ENCODE measurements around the gene GLO1.
A peak's percentile ranks its signal among the peaks of the same experiment; 100 is the strongest.

The GLO1 gene

DNA sequence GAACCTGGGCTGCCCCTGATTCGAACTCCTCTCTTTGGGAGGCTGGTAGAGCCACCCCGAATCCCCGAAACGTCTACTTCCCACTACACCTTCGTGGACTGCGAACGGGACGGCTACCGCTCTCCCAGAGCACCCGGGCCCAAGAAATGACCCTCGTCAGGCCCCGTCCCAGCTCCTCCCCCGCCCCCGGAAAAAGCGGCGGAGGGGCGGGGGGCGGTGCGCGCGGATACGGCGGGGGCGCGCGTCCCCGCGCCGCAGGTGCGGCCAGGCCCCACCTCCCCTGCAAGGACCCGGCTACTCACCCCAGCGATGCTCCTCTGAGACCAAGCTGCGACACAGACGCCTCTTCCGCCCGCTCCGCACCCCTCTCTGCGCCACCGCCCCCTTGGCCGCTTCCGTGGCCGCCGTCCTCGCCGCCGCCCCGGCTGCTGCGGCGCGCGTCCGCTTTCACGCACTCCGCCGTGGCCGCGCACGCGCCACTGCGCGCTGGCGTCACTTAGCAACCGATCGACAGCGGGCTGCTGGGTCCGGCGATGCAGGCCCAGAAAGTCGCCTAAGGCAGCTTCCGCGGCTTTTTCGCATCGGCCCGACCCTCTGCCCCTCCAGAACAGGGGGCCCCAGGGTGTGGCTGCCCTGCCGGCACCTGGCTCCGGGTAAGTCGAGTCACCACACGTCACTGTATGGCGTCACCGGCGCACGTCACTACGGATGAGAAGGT is 63.3 kb downstream of the GLO1 start, which contains the start of gene BTBD9:
Gene BTBD9 (minus strand): TSS at position 432 of the 718 bp plus-strand sequence.
- peak within 1 kb of the TSS; percentile 94 to 98 for H3K4me3 ChIP-seq (ENCODE audit: low read depth in 1 of 2, low read length in 1 of 2)
- H3K9me3 ChIP-seq, result no peaks in the 10 kb centered on the region
- peak within 1 kb of the TSS; percentile 89 for H3K27ac ChIP-seq
- TF ChIP-seq, protein P1, sequence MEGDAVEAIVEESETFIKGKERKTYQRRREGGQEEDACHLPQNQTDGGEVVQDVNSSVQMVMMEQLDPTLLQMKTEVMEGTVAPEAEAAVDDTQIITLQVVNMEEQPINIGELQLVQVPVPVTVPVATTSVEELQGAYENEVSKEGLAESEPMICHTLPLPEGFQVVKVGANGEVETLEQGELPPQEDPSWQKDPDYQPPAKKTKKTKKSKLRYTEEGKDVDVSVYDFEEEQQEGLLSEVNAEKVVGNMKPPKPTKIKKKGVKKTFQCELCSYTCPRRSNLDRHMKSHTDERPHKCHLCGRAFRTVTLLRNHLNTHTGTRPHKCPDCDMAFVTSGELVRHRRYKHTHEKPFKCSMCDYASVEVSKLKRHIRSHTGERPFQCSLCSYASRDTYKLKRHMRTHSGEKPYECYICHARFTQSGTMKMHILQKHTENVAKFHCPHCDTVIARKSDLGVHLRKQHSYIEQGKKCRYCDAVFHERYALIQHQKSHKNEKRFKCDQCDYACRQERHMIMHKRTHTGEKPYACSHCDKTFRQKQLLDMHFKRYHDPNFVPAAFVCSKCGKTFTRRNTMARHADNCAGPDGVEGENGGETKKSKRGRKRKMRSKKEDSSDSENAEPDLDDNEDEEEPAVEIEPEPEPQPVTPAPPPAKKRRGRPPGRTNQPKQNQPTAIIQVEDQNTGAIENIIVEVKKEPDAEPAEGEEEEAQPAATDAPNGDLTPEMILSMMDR (IDR thresholded peaks at IDR 0.05), result no peak
- H3K4me1 ChIP-seq (ENCODE audit: control insufficient read depth in 1 of 2, insufficient read depth in 1 of 2, low read depth in 1 of 2, low read length in 1 of 2), result peaks cover 20 to 35% of the 10 kb centered on the region in 2 experiments
- no peaks in the 10 kb centered on the region for H3K36me3 ChIP-seq
- no peaks in the 10 kb centered on the region for H3K27me3 ChIP-seq

DNA sequence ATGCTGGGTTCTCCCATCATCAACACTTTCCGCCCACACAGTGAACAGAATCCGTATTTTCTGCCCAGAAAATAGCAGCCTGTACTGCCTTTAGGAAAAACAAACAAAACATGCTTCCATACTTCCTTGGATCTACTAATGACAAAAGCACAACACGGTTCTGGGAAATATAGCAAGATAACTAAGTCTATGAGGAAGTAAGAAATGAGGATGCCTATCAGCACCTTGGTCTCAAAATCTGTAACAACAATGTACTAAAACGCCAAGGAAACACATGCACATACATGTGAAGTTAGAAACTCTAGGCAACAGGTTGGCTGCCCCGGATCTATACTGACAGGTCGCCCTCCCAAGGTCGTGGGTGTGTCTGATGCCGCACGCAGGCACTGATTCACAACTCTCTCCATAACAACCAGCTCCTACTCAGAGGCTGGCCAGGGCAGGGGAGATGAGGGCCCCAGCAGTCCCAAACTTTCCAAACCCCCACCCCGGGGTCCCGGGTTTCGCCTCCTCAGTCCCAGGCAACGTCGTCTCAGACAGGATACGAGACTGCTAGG is 63.9 kb downstream of the GLO1 start:
- TF ChIP-seq, protein P1 (IDR thresholded peaks at IDR 0.05), result no peak

DNA sequence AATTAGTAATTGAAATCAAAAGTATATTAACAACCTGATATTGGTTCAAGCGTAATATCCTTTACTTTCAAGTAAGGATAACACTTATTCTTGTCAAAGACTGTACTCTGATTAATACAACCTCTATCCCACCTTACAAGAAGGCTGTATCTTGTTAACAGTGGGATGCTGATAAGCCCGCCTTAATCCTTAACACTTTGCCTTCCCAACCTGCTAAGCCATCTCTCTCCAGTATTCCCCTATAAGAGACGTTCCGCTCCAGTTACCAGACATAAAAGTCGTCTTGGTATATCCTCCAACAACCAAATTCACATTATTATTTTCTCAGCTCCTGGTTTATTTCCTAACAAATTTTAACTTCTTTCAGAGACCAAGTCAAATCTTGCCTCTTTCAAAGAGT is 65.2 kb downstream of the GLO1 start:
- H3K27ac ChIP-seq, result no peak overlapping the region
- H3K4me1 ChIP-seq (ENCODE audit: control insufficient read depth in 1 of 2, insufficient read depth in 1 of 2, low read depth in 1 of 2, low read length in 1 of 2), result peaks cover 20 to 35% of the 10 kb centered on the region in 2 experiments
- no peak overlapping the region for H3K4me3 ChIP-seq (ENCODE audit: low read depth in 1 of 2, low read length in 1 of 2)
- H3K9me3 ChIP-seq, result no peaks in the 10 kb centered on the region
- H3K27me3 ChIP-seq, result no peaks in the 10 kb centered on the region
- TF ChIP-seq, protein P1 (IDR thresholded peaks at IDR 0.05), result no peak
- H3K36me3 ChIP-seq, result no peaks in the 10 kb centered on the region

More for the DNA sequence above, 63.9 kb downstream of the GLO1 start:
- no peaks in the 10 kb centered on the region for H3K27me3 ChIP-seq
- peak overlapping the region; percentile 89 for H3K27ac ChIP-seq
- no peaks in the 10 kb centered on the region for H3K9me3 ChIP-seq
- H3K4me3 ChIP-seq (ENCODE audit: low read depth in 1 of 2, low read length in 1 of 2), result peak overlapping the region; percentile 94 to 98
- H3K36me3 ChIP-seq, result no peaks in the 10 kb centered on the region
- peaks cover 20 to 35% of the 10 kb centered on the region in 2 experiments for H3K4me1 ChIP-seq (ENCODE audit: control insufficient read depth in 1 of 2, insufficient read depth in 1 of 2, low read depth in 1 of 2, low read length in 1 of 2)

DNA sequence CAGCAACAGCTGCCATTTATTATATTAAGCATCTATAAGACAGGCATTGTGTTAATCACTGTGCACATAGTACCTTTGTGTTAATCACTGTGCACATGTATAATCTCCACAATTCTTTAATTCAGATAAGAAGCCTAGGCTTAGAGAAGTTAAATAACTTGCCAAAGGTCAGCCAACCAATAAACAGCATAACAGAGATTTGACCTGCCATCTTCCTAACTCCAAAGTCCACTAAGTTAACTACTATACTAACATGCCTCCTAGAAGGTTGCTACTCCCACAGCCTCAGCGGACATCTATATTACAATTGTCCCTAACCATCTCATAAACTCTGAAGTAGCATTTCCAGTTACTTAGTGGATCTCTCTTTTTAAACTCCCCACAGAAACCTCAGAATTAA is 66.9 kb downstream of the GLO1 start:
- Histone ChIP-seq H3K4me1 (ENCODE audit: control insufficient read depth in 1 of 2, insufficient read depth in 1 of 2, low read depth in 1 of 2, low read length in 1 of 2) (peaks cover 20 to 34% of the 10 kb centered on the region in 2 experiments), H3K4me3 (ENCODE audit: low read depth in 1 of 2, low read length in 1 of 2) (no peak overlapping the region), H3K27me3 (no peaks in the 10 kb centered on the region), H3K27ac (no peak overlapping the region), H3K36me3 (no peaks in the 10 kb centered on the region), H3K9me3 (no peaks in the 10 kb centered on the region)
- TF ChIP-seq, protein P1 (IDR thresholded peaks at IDR 0.05), result no peak

DNA sequence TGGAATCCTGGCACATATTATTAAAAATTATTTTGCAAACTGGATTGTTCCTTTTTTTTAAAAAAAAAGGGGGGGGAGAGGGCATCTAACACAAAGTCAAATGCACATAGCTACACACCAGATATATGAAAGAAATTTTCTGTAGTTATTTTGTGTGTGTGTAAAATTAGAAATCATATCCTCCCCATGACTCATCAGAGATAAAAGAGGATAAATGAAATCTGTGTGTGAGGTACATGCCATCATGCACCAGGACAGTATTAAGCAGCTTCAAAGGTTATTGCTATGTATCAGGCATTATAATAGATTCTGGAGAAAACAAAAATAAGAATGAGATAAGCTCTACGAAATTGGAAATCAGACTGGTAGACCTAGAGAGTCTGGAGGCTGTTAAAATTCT is 68.4 kb downstream of the GLO1 start:
- no peak overlapping the region for H3K4me3 ChIP-seq (ENCODE audit: low read depth in 1 of 2, low read length in 1 of 2)
- H3K9me3 ChIP-seq, result no peaks in the 10 kb centered on the region
- TF ChIP-seq, protein P1 (IDR thresholded peaks at IDR 0.05), result no peak
- no peaks in the 10 kb centered on the region for H3K27me3 ChIP-seq
- H3K4me1 ChIP-seq (ENCODE audit: control insufficient read depth in 1 of 2, insufficient read depth in 1 of 2, low read depth in 1 of 2, low read length in 1 of 2), result peaks cover 12 to 25% of the 10 kb centered on the region in 2 experiments
- H3K36me3 ChIP-seq, result no peaks in the 10 kb centered on the region
- H3K27ac ChIP-seq, result no peak overlapping the region

Data from neutrophil (primary cell).